Activated naive CD8-positive, alpha-beta T cell treated with anti-CD3 and anti-CD28 coated beads, Interleukin-2, amount 10 ng/mL, durations not matched to agents 7 days and 5 days (primary cell): ENCODE results near the gene DYRK4. TPM values are rescaled to one million over a fixed set of nuclear protein-coding genes. Genes with fewer than 3 reads are reported as not detected.

ENCODE experiments used
- ATAC-seq: fragments of 150-1000 bp; cut with Tn5 transposase; one replicate; pipeline ENCODE4 v1.10.0; 2021; ENCODE audit warnings: low read depth, moderate library complexity
- POLR2A ChIA-PET: fragments of 350-600 bp; sonication (Branson Sonifier 250); formaldehyde crosslinking; loops from one replicate; lab custom pipeline; 2021; ENCODE audit warnings: antibody characterized with exemption; lab: Charles Lee
- DNase-seq: peaks from one replicate; pipeline ENCODE4 v3.0.0; 2021
- H3K27ac Mint-ChIP-seq: one replicate; pipeline ENCODE4 v1.8.0; 2022; ENCODE audit warnings: mild to moderate bottlenecking, mixed read lengths
- H3K27me3 Mint-ChIP-seq: one replicate; pipeline ENCODE4 v1.8.0; 2022; ENCODE audit warnings: mild to moderate bottlenecking, moderate library complexity, mixed read lengths
- H3K36me3 Mint-ChIP-seq: one replicate; pipeline ENCODE4 v1.8.0; 2021; ENCODE audit warnings: mild to moderate bottlenecking, mixed read lengths
- H3K4me1 Mint-ChIP-seq: one replicate; pipeline ENCODE4 v1.8.0; 2021; ENCODE audit warnings: mixed read lengths
- H3K4me3 Mint-ChIP-seq: one replicate; pipeline ENCODE4 v1.8.0; 2022; ENCODE audit warnings: mild to moderate bottlenecking, moderate library complexity, mixed read lengths
- H3K9me3 Mint-ChIP-seq: one replicate; pipeline ENCODE4 v1.8.0; 2021; ENCODE audit warnings: mixed read lengths
- total RNA-seq, 2 experiments: library from RNA; stranded (reverse); gene quantifications; one replicate each; pipeline ENCODE4 v1.2.3, GENCODE V29; 2021

The DYRK4 gene
- total RNA-seq, 2 experiments from 2014 or later, result 25.6 to 30.9 TPM

DNA sequence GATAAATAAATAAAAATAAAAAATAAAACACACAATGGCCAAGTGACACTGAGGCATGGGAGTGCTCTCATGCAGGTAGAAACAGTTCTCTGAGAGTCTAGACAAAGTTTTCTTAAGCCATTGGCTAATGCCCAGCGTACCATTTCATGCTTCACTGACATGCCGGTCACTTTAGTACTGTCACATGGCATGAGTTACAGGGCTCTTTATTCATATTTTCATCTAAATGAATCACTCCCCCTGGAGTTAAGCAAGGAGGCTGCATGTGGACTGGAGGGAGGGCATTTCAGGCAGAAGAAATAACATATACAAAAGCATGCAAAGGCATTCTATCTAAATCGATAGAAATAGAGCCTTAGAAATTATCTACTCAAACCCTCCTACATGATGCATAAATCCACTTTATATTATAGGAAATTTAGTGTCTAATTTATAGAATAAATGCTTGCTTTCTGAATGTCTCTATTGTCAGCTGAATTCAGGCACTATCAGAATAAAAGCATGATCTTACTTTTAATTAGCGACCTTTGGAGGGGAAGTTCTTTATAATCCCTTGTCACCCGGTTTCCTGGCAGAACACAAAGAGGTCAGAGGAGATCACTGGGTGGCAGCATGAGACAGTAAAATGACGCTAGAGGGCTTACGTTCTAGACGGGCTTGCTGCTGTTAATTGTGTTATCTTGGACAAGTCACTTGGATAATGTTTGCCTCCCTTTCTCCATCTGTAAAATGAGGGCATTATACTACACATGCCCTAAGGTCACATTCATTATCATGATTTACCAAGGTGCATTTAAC lies 17.5 kb downstream of the DYRK4 start:
- Mint-ChIP-seq H3K4me1 (no peaks in the 10 kb centered on the region), H3K27ac (no peak overlapping the region), H3K9me3 (no peaks in the 10 kb centered on the region), H3K36me3 (no peaks in the 10 kb centered on the region), H3K27me3 (peaks cover 18% of the 10 kb centered on the region), H3K4me3 (no peak overlapping the region)
- peak; percentile 61 for ATAC-seq
- DNase-seq, result no peak
- POLR2A ChIA-PET, result no interaction called here

DNA sequence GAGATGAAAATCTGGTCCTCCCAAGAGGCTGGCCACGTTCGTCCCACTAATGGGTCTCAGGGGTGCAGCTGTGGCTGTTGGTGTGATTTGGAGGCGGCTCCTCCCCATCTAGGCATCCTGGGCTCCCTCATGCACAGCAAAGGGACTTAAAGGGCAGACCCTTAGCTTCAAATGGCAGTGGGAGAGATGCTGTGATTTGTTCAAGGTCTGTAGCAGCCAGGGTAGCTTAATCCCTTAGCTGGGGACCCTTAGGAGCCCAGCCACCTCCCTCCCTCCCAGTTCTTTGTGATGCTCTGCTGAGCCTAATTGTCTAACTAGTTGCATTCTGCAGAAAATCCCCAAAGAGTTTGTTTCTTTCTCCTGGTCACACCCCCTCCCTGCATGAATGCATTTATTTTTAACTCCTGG lies 18.3 kb downstream of the DYRK4 start:
- Mint-ChIP-seq H3K9me3 (no peaks in the 10 kb centered on the region), H3K4me1 (no peaks in the 10 kb centered on the region), H3K27ac (no peak overlapping the region), H3K27me3 (peaks cover 20% of the 10 kb centered on the region), H3K36me3 (no peaks in the 10 kb centered on the region), H3K4me3 (no peak overlapping the region)
- ATAC-seq, result no peak
- no peak for DNase-seq
- POLR2A ChIA-PET, result no interaction called here

DNA sequence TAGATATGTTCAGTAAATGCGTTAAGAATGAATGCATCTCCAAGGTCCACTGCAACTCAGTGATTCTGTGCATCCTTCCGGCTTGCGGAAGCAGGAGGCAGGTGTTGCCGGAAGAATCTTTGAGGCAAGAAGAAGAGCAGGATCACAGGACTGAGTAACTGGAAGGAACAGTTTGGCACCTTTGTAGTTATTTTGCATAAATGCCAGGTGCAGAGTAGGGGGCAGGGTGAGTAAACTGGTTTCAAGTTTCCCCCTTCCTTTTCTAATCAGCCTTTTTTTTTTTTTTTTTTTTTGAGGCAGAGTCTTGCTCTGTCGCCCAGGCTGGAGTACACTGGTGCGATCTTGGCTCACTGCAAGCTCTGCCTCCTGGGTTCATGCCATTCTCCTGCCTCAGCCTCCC lies 22.3 kb downstream of the DYRK4 start:
- ATAC-seq (no peak), DNase-seq (no peak)
- Mint-ChIP-seq H3K36me3 (no peaks in the 10 kb centered on the region), H3K4me3 (no peak overlapping the region), H3K27ac (no peak overlapping the region), H3K4me1 (no peaks in the 10 kb centered on the region), H3K9me3 (no peaks in the 10 kb centered on the region), H3K27me3 (peaks cover 6% of the 10 kb centered on the region)
- POLR2A ChIA-PET, result no interaction called here

- no peaks in the 10 kb centered on the region for H3K4me1 Mint-ChIP-seq
- peaks cover 3% of the 10 kb centered on the region for H3K36me3 Mint-ChIP-seq
- H3K27me3 Mint-ChIP-seq, result peaks cover 10% of the 10 kb centered on the region
- no peak overlapping the region for H3K4me3 Mint-ChIP-seq
- DNase-seq, result no peak
- ATAC-seq, result no peak
- no peak overlapping the region for H3K27ac Mint-ChIP-seq
- H3K9me3 Mint-ChIP-seq, result no peaks in the 10 kb centered on the region
- POLR2A ChIA-PET, result no interaction called here
Measured at GRCh38 chr12:4584896-4585295, 22.9 kb downstream of the DYRK4 start.

GRCh38 chr12:4586500-4586899 lies 24.5 kb downstream of the DYRK4 start:
- DNase-seq (no peak), ATAC-seq (no peak)
- no peak overlapping the region for H3K27ac Mint-ChIP-seq
- H3K9me3 Mint-ChIP-seq, result no peaks in the 10 kb centered on the region
- no peak overlapping the region for H3K4me3 Mint-ChIP-seq
- POLR2A ChIA-PET, result no interaction called here
- peaks cover 3% of the 10 kb centered on the region for H3K36me3 Mint-ChIP-seq
- H3K4me1 Mint-ChIP-seq, result no peaks in the 10 kb centered on the region
- peaks cover 15% of the 10 kb centered on the region for H3K27me3 Mint-ChIP-seq

- H3K36me3 Mint-ChIP-seq, result peaks cover 3% of the 10 kb centered on the region
- POLR2A ChIA-PET, result no interaction called here
Measured at GRCh38 chr12:4587108-4587507, 25.1 kb downstream of the DYRK4 start.

GRCh38 chr12:4588916-4589315 lies 26.9 kb downstream of the DYRK4 start:
- POLR2A ChIA-PET, result no interaction called here
- H3K36me3 Mint-ChIP-seq, result peaks cover 3% of the 10 kb centered on the region
- H3K9me3 Mint-ChIP-seq, result no peaks in the 10 kb centered on the region
- no peak for DNase-seq
- H3K27me3 Mint-ChIP-seq, result peaks cover 21% of the 10 kb centered on the region
- no peak for ATAC-seq
- H3K27ac Mint-ChIP-seq, result no peak overlapping the region
- no peaks in the 10 kb centered on the region for H3K4me1 Mint-ChIP-seq
- no peak overlapping the region for H3K4me3 Mint-ChIP-seq

More at GRCh38 chr12:4587108-4587507, 25.1 kb downstream of the DYRK4 start:
- Mint-ChIP-seq H3K27ac (no peak overlapping the region), H3K9me3 (no peaks in the 10 kb centered on the region), H3K4me3 (no peak overlapping the region), H3K4me1 (no peaks in the 10 kb centered on the region), H3K27me3 (peaks cover 15% of the 10 kb centered on the region)
- ATAC-seq, result no peak
- no peak for DNase-seq

DNA sequence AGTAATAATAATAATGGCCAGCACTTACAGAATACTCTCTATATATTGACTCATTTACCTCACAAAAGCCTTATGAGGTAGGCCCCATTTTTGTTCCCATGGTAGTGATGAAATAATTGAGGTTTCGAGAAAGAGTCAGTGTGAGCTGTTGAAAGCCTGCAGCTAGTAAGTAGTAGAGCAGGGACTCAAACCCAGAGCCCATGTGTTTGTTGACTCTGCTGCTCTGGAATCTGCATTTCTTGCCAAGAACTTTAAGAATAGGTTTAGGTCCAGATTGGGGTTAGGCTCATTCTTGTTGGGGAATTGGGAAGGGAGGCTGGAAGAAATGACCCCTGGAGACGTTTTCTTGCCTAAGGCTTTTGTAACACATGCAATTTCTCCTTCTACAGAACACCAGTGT lies 27.9 kb downstream of the DYRK4 start:
- POLR2A ChIA-PET, result no interaction called here
- H3K4me1 Mint-ChIP-seq, result no peaks in the 10 kb centered on the region

DNA sequence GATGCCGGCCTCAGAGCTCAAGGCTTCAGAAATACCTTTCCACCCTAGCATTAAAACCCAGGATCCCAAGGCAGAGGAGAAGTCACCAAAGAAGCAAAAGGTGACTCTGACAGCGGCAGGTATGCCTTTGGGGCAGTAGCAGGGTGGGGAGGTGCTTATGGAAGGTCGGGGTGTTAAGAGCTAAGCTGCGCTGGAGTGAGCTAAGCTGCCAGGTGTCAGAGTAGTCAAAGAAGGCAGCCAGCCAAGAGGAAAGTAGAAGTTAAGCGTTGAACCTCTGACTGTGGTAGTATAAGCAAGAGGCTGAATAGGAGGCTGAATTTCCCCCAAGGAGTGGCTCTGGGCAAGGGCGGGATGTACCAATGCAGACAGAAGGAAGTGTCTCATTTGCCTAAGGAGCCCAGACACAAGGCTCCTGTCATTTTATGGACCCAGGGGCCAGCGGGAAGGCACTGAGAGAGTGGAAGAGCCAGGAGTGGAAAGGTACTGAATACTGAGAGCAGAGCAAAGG lies 29.2 kb downstream of the DYRK4 start:
- peaks cover 3% of the 10 kb centered on the region for H3K36me3 Mint-ChIP-seq
- H3K9me3 Mint-ChIP-seq, result no peaks in the 10 kb centered on the region
- peaks cover 19% of the 10 kb centered on the region for H3K27me3 Mint-ChIP-seq
- H3K27ac Mint-ChIP-seq, result no peak overlapping the region
- ATAC-seq (no peak), DNase-seq (no peak)
- H3K4me3 Mint-ChIP-seq, result no peak overlapping the region
- POLR2A ChIA-PET, result no interaction called here
- H3K4me1 Mint-ChIP-seq, result no peaks in the 10 kb centered on the region

More for the DNA sequence above, 27.9 kb downstream of the DYRK4 start:
- peaks cover 21% of the 10 kb centered on the region for H3K27me3 Mint-ChIP-seq
- H3K27ac Mint-ChIP-seq, result no peak overlapping the region
- no peak overlapping the region for H3K4me3 Mint-ChIP-seq
- ATAC-seq, result no peak
- no peak for DNase-seq
- no peaks in the 10 kb centered on the region for H3K9me3 Mint-ChIP-seq
- peaks cover 3% of the 10 kb centered on the region for H3K36me3 Mint-ChIP-seq

- H3K4me1 Mint-ChIP-seq, result no peaks in the 10 kb centered on the region
- DNase-seq (no peak), ATAC-seq (no peak)
- H3K4me3 Mint-ChIP-seq, result no peak overlapping the region
- H3K9me3 Mint-ChIP-seq, result no peaks in the 10 kb centered on the region
- peaks cover 14% of the 10 kb centered on the region for H3K27me3 Mint-ChIP-seq
- POLR2A ChIA-PET, result no interaction called here
- H3K27ac Mint-ChIP-seq, result no peak overlapping the region
- H3K36me3 Mint-ChIP-seq, result no peaks in the 10 kb centered on the region
Measured at GRCh38 chr12:4595881-4596280, 33.9 kb downstream of the DYRK4 start.

GRCh38 chr12:4603421-4603820 lies 41.4 kb downstream of the DYRK4 start:
- Mint-ChIP-seq H3K9me3 (no peaks in the 10 kb centered on the region), H3K36me3 (peaks cover 11% of the 10 kb centered on the region), H3K27me3 (peaks cover 25% of the 10 kb centered on the region), H3K27ac (no peak overlapping the region), H3K4me1 (peaks cover 5% of the 10 kb centered on the region), H3K4me3 (no peak overlapping the region)
- DNase-seq (no peak), ATAC-seq (no peak)
- POLR2A ChIA-PET, result no interaction called here

- H3K4me1 Mint-ChIP-seq, result peaks cover 5% of the 10 kb centered on the region
- peaks cover 25% of the 10 kb centered on the region for H3K27me3 Mint-ChIP-seq
- ATAC-seq, result no peak
- H3K36me3 Mint-ChIP-seq, result peaks cover 11% of the 10 kb centered on the region
- POLR2A ChIA-PET, result no interaction called here
- no peak for DNase-seq
- H3K4me3 Mint-ChIP-seq, result no peak overlapping the region
- no peaks in the 10 kb centered on the region for H3K9me3 Mint-ChIP-seq
- no peak overlapping the region for H3K27ac Mint-ChIP-seq
Measured at GRCh38 chr12:4603946-4604345, 41.9 kb downstream of the DYRK4 start.

DNA sequence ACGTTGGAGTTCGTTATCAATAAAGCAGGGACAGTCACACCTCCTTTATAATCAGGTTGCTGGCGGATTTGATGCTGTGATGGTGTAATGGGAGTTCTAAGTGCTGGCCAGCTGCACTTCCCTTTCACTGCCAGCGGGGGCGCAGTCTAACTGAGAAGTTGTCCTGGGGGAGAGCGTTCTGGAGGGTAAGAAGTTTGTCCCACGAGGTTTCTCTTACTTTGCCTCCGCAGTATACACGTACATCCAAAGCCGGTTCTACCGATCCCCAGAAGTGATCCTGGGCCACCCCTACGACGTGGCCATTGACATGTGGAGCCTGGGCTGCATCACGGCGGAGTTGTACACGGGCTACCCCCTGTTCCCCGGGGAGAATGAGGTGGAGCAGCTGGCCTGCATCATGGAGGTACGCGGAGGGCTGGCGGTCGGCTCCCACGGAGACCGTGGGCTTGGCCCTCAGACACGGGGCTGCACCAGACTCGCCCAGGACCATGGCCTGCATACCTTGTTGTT lies 42.7 kb downstream of the DYRK4 start:
- Mint-ChIP-seq H3K4me1 (peaks cover 5% of the 10 kb centered on the region), H3K9me3 (no peaks in the 10 kb centered on the region), H3K4me3 (peak overlapping the region; percentile 94), H3K36me3 (peaks cover 11% of the 10 kb centered on the region), H3K27me3 (peaks cover 25% of the 10 kb centered on the region), H3K27ac (peak overlapping the region; percentile 87)
- POLR2A ChIA-PET, result interaction anchor here (1.5 kb wide), 1 partner anchor 44 kb away, joined by 4 read pairs; the partner anchor contains the start of genes AKAP3 and NDUFA9
- ATAC-seq, result peak; percentile 96
- DNase-seq, result peak; percentile 85

- H3K4me3 Mint-ChIP-seq, result no peak overlapping the region
- POLR2A ChIA-PET, result no interaction called here
- DNase-seq (no peak), ATAC-seq (no peak)
- H3K27me3 Mint-ChIP-seq, result peaks cover 16% of the 10 kb centered on the region
- no peaks in the 10 kb centered on the region for H3K9me3 Mint-ChIP-seq
- no peak overlapping the region for H3K27ac Mint-ChIP-seq
- H3K4me1 Mint-ChIP-seq, result peaks cover 5% of the 10 kb centered on the region
- peaks cover 13% of the 10 kb centered on the region for H3K36me3 Mint-ChIP-seq
Measured at GRCh38 chr12:4607056-4607455, 45.0 kb downstream of the DYRK4 start.
